CD4-positive, alpha-beta T cell treated with Interleukin-10 for 1 hour (primary cell): Measurements from ENCODE around the gene KNSTRN.

Source experiments
- DNase-seq: peaks from one replicate; pipeline ENCODE4 v3.0.0-alpha.2; 2020

Gene KNSTRN

GRCh38 chr15:40407330-40407990 is 24.9 kb downstream of the KNSTRN start:
- DNase-seq, result no peak

DNA sequence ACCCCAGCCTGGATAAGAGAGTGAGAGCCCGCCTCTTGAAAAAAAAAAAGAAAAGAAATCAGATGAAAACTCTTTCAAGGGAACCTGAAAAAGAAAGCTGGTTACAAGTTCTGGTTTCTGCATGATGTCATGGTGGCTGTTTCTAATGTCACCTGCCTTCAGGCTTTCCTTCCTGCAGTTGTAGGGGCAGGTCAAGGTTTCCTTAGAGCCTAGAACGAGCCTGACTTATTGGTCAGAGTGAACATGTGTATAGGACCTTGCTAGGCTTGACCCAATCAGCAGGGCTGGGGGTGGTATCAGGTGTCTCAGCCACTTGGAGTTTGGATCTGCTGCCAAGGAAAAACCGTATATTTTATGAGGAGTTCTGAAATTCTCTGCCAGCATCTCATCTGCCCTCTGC is 26.8 kb downstream of the KNSTRN start:
- no peak for DNase-seq

DNA sequence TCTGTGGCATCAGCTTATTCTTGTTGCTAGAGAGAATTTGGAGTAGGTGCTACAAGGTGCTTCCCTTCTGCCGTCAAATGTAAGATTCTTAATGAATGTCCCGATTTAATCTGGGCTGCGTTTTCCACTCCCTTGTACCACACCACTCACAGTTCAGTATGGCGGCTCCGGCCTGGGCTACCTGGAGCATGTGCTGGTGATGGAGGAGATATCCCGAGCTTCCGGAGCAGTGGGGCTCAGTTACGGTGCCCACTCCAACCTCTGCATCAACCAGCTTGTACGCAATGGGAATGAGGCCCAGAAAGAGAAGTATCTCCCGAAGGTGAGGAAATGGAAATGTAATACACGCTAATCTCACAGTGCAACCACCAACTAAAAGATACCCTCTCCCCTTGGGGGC is 28.0 kb downstream of the KNSTRN start:
- no peak for DNase-seq

DNA sequence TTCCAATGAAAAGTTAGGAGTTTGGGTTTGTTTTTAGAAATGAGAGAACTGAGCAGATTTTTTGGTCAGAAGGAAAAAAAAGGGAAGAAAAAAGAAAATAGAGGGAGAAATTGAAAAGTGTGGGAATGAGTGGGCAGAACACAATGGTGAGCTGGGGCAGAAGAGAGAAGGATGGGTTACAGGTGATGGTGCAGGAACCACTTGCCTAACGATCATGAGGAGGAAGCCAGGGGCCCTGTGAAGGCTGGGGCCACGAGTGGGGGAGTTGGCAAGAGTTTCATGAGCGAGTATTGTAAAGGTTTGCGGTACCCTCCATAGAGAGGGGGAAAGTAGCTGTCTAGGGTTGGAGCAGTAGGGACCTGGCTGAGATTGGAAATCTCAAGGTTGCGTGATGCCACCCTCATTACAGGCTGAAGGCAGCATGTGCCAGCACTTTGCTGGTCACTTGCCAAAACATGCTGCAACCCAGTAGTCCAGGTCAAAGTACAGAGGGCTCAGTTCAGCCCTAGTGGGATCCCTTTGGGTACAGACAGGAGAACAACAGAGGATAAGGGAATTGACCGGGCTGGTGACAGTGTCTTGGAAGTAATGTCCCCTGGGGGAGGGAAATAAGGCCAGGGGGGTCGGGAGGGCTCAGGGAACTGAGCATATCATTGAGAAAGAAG is 29.7 kb downstream of the KNSTRN start:
- DNase-seq, result no peak

GRCh38 chr15:40413036-40413435 is 30.5 kb downstream of the KNSTRN start:
- DNase-seq, result no peak

DNA sequence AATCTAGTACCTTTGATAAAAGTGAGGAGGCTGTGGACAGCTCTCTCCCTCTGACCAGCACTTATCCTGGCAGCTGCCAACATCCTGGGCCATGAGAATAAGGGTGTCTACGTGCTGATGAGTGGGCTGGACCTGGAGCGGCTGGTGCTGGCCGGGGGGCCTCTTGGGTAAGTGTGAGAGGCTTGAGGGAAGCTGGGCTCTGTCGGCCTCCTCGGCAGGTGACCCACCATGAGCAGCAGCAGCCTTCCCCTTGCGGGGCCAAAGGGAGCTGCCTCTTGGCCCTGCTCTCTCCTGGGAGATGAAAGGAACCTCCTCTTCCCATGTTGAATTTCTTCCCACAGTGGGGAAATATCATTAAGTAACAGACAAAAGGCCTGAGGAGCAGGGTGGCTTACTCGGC is 32.3 kb downstream of the KNSTRN start:
- DNase-seq, result no peak

DNA sequence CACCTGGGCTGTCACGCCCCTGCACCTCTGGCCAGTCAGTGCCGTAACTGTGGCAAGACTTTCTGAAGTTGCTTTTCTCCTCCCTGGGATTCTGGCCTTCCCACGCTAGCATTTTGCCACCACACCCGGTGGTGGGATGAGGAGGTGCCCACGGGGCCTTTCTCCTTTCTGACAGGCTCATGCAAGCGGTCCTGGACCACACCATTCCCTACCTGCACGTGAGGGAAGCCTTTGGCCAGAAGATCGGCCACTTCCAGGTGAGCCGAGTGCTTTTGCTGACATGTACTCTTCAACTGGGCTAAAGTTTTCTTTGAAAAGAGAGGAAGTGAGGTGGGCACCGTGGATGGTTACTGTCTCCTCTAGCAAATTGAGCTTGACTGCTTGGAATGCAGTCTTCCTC is 32.7 kb downstream of the KNSTRN start:
- no peak for DNase-seq

- DNase-seq, result no peak
These were observed 33.5 kb downstream of the KNSTRN start for GRCh38 chr15:40416056-40416455.

GRCh38 chr15:40418126-40418525 is 35.6 kb downstream of the KNSTRN start:
- DNase-seq, result no peak

GRCh38 chr15:40420071-40420713 is 37.7 kb downstream of the KNSTRN start:
- no peak for DNase-seq

GRCh38 chr15:40420793-40421192 is 38.3 kb downstream of the KNSTRN start:
- no peak for DNase-seq

GRCh38 chr15:40421246-40422157 is 39.0 kb downstream of the KNSTRN start:
- peak; percentile 80 for DNase-seq

DNA sequence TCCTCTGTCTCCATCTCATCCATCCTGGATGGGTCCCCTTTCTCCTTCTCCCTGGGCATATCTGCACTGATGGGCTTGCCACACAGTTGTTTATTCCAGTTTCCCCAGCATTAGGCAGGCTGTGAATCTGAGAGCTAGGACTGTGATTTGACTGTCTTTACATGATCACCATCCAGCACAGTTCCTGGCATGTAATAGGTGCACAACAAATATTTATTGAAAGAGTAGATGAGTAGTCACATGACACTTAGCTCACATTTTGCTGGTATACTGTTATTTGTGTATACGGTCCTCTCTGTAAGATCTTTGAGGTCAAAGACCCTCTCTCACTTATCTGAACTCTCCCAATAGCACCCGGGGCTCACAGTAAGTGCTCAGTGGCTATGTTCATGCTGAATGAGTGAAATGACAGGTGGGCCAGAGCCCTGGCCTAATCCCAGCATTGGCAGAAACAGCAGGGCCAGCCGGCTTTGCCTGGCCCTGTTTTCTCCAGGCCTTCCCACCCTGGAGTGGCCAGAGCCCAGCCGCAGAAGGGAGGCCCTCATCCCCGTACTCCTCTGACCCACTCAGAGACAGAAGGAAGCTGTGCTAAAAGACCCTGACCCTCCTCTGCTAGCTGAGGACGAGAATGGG is 42.1 kb downstream of the KNSTRN start:
- no peak for DNase-seq

DNA sequence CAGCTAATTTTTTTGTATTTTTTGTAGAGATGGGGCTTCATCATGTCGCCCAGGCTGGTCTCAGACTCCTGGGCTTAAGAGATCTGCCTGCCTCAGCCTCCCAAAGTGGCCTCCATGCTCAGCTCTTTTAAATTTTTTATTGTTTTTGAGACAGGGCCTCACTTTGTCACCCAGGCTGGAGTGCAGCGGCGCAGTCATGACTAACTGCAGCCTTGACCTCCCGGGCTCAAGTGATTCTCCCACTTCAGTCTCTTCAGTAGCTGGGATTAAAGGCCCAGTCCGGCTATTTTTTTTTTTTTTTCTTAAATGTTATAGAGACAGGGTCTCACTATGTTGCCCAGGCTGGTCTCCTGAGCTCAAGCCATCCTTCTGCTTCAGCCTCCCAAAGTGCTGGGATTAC is 43.2 kb downstream of the KNSTRN start:
- DNase-seq, result no peak

GRCh38 chr15:40427188-40427587 is 44.7 kb downstream of the KNSTRN start:
- no peak for DNase-seq

DNA sequence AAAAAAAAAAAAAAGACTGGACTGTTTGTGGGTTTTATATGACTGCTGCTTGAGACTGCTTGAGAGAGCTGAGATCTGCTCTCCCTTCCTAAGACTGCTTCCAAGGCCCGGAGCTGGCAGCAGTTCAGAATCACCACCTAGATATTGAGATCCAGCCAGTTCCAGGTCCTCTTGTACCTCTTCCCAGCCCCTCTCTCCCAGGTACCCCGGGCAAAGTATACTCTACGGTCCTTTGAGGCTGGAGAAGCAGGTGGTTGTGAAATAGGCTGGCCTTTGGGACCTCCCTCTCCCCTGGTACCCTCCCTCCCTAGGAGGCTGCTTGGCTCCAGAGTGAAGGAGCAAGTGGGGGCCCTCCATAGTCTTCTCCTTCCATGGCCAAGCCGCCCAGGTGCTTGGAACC is 45.7 kb downstream of the KNSTRN start:
- DNase-seq, result no peak

DNA sequence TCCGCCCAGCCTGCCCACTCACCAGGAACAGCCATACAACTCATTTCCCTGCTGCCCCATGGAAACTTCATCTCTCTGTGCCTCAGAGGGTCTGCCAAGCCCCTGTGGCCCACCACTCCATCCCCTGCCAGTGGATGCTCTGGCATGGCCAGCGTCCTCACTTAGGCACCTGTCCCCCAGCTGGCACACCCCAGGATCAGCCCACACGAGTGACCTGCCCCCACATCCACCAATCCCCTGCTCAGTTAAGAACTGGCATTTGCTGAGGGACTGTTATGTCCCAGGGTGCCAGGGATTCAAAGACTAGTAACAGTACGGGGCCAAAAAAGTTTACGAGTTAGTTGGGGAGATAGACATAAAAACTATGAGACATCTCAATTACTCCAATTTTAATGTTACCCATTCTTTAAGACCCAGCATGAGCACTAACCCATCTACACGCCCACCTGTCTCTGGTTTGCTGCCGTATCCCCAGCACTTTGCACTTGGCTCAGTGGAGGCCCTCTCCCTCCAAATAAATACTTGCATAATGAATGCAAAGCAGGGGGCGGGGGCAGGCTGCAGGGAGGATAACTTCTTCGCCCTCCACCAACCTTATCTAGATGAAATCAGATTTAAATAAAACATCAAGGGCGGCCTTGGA is 46.7 kb downstream of the KNSTRN start:
- no peak for DNase-seq

GRCh38 chr15:40430271-40430805 is 47.8 kb downstream of the KNSTRN start:
- DNase-seq, result no peak

DNA sequence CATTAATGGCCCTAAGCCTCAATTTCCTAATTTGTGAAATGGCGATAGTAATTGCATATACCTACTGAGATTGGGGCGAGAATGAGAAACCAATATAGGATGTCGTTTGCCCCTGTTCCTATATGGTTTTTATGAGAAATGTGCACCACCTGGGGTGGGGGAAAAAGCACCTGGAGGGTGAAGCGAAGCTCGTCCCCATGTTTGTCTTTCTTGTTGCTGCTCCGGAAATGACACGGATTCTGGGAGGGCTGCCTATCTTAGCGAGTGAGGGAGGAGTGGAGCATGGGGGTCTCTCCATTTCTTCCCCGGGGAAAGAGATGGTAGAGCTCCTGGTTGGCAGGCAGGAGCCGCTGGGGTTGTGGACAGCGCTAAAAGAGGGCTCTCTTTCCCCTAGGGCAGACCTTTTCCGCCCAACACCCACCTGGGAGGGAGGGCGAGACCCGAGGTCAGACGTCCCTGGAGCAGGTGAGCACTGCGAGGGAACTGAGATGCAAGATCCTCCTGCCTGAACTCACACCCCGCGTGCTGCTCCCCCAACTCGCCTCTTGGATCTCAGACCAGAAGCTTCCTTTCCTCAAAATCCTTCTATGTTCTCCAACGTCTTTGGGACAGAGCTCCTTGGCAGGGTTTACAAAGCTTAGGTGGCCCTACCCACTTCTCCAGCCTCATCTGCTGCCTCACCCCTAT is 52.6 kb downstream of the KNSTRN start:
- no peak for DNase-seq

- DNase-seq, result no peak
These were observed 53.2 kb downstream of the KNSTRN start for GRCh38 chr15:40435710-40436089.

- DNase-seq, result no peak
These were observed 53.8 kb downstream of the KNSTRN start for GRCh38 chr15:40436116-40436891.
